GM18505 (cell line): ENCODE results near the gene ARPC1B.
"Not testable (repeated sequence)": the region's sequence is repeated elsewhere in the genome, so short reads cannot be mapped to it uniquely, and the experiment has no call there.

Experiments used
- ATAC-seq: cut with Tn5 transposase; IDR thresholded peaks from one replicate; pipeline ENCODE4 v1.9.1; 2021; ENCODE audit not compliant: unreplicated experiment
- POLR2A ChIP-seq: IDR thresholded peaks from 4 replicates; pipeline ENCODE4 v1.6.1; 2011; ENCODE audit warnings: borderline replicate concordance; ENCODE audit not compliant: insufficient read depth, insufficient read length; ENCODE audit errors: extremely low read depth

The ARPC1B gene

GRCh38 chr7:99418260-99418659, 43.7 kb downstream of the ARPC1B start:
- ATAC-seq, result no peak
- TF ChIP-seq POLR2A, result no peak

- ATAC-seq, result no peak
Observed at GRCh38 chr7:99419323-99420021, 44.9 kb downstream of the ARPC1B start.

GRCh38 chr7:99420213-99420612, 45.7 kb downstream of the ARPC1B start:
- ATAC-seq, result no peak
- TF ChIP-seq POLR2A, result no peak

More at GRCh38 chr7:99419323-99420021, 44.9 kb downstream of the ARPC1B start:
- no peak for TF ChIP-seq POLR2A

GRCh38 chr7:99420986-99421385, 46.5 kb downstream of the ARPC1B start:
- ATAC-seq, result no peak
- no peak for TF ChIP-seq POLR2A

GRCh38 chr7:99422186-99422585, 47.7 kb downstream of the ARPC1B start:
- no peak for TF ChIP-seq POLR2A
- no peak for ATAC-seq

GRCh38 chr7:99422625-99423024, 48.1 kb downstream of the ARPC1B start:
- ATAC-seq, result no peak
- TF ChIP-seq POLR2A, result no peak

GRCh38 chr7:99424932-99425730, 50.6 kb downstream of the ARPC1B start:
- ATAC-seq, result no peak
- TF ChIP-seq POLR2A, result no peak

GRCh38 chr7:99428972-99429566, 54.5 kb downstream of the ARPC1B start:
- ATAC-seq, result no peak
- TF ChIP-seq POLR2A, result no peak

DNA sequence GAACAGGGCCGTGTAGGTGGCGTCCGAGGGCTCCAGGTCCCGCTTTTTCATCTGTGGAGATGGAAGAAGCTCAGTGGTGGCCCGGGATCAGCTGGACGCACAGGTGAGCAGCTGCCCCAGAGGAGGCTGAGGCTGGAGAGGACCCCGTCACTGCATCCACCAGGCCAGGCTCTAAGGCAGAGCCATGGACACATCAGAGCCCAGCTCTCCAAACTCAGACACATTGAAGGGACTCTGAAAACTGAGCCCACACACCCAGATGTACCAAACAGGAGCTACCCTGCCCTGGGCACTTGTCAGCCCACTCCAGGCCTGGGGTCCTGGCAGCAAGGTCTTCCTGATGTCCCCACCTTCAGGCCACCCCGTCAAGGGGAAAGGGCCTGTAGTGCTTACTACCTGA, 55.2 kb downstream of the ARPC1B start:
- no peak for TF ChIP-seq POLR2A
- no peak for ATAC-seq

GRCh38 chr7:99431756-99432540, 57.4 kb downstream of the ARPC1B start:
- ATAC-seq, result not testable (repeated sequence)

DNA sequence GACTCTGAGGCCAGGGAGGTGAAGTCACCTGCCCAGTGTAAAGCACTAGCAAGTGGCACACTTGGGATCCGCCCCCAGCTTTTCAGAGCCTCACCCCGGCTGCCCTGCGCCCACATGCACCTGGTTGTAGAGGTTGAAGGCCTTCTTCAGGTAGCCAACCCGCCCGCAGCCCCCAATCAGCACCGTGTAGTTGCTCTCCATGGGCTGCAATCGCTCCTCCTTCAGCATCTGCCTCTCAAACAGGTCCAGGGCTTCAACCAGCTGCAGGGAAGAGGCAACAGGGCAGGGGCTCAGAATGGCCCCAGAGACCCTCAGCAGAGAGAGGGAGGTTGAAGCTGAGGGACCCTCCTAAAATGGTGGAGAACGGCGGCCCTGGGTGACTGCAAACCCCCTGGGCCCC, 58.6 kb downstream of the ARPC1B start:
- TF ChIP-seq POLR2A, result no peak
- ATAC-seq, result no peak

GRCh38 chr7:99437946-99438572, 63.5 kb downstream of the ARPC1B start:
- no peak for ATAC-seq

More at GRCh38 chr7:99437946-99438572, 63.5 kb downstream of the ARPC1B start:
- TF ChIP-seq POLR2A, result no peak
